Activated naive CD8-positive, alpha-beta T cell (primary cell): ENCODE data around the gene ATP5ME.

Experiments
- H3K27ac Mint-ChIP-seq: one replicate; pipeline ENCODE4 v1.8.0; 2021; ENCODE audit warnings: mixed read lengths
- H3K27me3 Mint-ChIP-seq: one replicate; pipeline ENCODE4 v1.8.0; 2021; ENCODE audit warnings: mixed read lengths
- H3K36me3 Mint-ChIP-seq: one replicate; pipeline ENCODE4 v1.8.0; 2021; ENCODE audit warnings: mixed read lengths
- H3K4me1 Mint-ChIP-seq: one replicate; pipeline ENCODE4 v1.8.0; 2021; ENCODE audit warnings: low read depth, mixed read lengths
- H3K4me3 Mint-ChIP-seq: one replicate; pipeline ENCODE4 v1.8.0; 2021; ENCODE audit warnings: mild to moderate bottlenecking, mixed read lengths
- H3K9me3 Mint-ChIP-seq: one replicate; pipeline ENCODE4 v1.8.0; 2021; ENCODE audit warnings: low read depth, mixed read lengths

Gene ATP5ME

DNA sequence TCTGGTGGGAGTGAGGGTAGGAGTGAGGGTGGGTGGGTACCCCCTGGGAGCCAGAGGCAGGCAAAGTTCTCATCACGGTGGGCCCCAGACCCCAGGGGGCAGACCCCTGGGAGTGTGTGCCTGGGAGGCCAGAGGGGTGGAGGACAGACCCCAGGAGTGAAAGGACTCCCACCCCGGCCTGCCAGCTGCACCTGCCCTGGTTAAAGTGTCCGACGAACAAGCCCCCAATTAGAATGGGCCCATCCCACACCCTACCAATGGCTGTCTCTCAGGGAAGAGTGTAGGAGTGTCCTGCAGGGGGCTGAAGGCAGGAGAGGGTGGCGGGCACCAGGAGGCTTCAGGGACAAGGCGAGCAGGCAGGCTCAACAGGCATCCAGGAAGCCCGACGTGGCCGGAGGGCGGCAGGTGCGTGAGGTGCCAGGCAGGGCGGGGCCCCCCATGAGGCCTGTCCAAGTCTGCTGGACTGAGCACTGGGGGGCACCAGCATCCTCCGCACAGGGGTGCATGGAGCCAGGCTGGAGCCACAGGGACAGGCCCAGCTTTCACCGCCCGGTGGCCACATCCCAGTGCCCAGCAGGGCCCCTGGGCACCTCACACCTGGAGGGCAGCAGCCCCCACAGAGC is 40.0 kb downstream of the ATP5ME start:
- Mint-ChIP-seq H3K27ac (no peak overlapping the region), H3K4me1 (no peaks in the 10 kb centered on the region), H3K4me3 (no peak overlapping the region), H3K9me3 (no peaks in the 10 kb centered on the region), H3K36me3 (no peaks in the 10 kb centered on the region), H3K27me3 (peaks cover 4% of the 10 kb centered on the region)

DNA sequence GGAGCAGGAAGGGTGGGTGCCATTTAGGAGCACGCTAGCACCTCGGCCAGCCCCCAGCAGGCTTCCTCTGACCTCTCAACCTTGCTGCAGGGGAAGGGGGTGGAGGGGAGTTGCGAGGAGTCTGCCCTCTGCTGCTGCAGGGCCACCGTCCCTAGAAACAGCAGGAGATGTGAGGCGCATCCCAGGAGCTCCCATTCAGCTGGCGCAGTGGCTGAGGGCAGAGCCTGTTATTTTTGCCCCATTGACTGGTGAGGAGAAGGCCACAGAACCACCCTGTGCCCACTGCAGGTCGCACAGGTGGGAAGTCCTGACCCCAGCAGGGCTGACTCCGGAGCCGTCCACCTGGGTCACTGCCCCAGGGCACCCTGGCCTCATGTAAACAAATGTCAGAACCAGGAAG is 40.7 kb downstream of the ATP5ME start:
- Mint-ChIP-seq H3K27me3 (peaks cover 4% of the 10 kb centered on the region), H3K36me3 (no peaks in the 10 kb centered on the region)

DNA sequence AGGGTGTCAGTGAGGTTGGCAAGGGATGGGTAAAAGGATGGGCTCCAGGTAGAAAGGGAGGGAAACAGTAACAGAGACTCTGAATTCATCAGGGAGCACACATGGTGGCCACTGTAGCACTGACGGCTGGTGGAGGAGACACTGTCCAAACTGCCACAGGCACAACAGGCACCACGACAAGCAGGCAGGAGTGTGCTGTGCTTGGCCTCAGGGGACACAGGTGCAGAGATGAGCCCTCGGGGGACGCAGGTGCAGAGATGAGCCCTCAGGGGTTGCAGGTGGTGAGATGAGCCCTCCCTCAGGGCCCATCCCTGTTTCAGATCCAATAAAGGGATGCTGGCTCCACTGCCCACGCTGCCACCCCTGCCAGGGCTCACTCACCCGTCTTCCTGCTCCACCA is 41.1 kb downstream of the ATP5ME start:
- H3K4me3 Mint-ChIP-seq, result no peak overlapping the region
- peaks cover 2% of the 10 kb centered on the region for H3K27me3 Mint-ChIP-seq
- H3K36me3 Mint-ChIP-seq, result no peaks in the 10 kb centered on the region
- no peaks in the 10 kb centered on the region for H3K9me3 Mint-ChIP-seq
- no peak overlapping the region for H3K27ac Mint-ChIP-seq
- no peaks in the 10 kb centered on the region for H3K4me1 Mint-ChIP-seq

More for the DNA sequence above, 40.7 kb downstream of the ATP5ME start:
- H3K4me3 Mint-ChIP-seq, result no peak overlapping the region
- no peak overlapping the region for H3K27ac Mint-ChIP-seq
- H3K4me1 Mint-ChIP-seq, result no peaks in the 10 kb centered on the region
- no peaks in the 10 kb centered on the region for H3K9me3 Mint-ChIP-seq

DNA sequence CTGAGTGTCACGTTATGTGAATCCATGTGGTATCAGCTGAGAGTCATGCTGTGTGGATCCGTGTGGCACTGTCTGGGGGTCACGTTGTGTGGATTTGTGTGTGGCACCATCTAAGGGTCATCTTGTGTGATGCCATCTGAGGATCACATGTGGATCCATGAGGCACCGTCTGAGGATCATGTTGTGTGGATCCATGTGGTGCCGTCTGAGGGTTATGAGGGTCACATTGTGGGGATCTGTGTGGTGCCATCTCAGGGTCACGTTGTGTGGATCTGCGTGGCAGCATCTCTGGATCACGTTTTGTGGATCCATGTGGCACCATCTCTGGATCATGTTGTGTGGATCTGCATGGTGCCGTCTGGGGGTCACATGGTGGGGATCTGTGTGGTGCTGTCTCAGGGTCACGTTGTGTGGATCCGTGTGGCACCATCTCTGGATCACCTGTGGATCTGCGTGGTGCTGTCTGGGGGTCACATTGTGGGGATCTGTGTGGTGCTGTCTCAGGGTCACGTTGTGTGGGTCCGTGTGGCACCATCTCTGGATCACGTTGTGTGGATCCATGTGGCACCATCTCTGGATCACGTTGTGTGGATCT is 41.8 kb downstream of the ATP5ME start:
- H3K4me3 Mint-ChIP-seq, result no peak overlapping the region
- no peaks in the 10 kb centered on the region for H3K36me3 Mint-ChIP-seq
- H3K9me3 Mint-ChIP-seq, result no peaks in the 10 kb centered on the region
- no peaks in the 10 kb centered on the region for H3K4me1 Mint-ChIP-seq
- H3K27me3 Mint-ChIP-seq, result peaks cover 2% of the 10 kb centered on the region
- H3K27ac Mint-ChIP-seq, result no peak overlapping the region

DNA sequence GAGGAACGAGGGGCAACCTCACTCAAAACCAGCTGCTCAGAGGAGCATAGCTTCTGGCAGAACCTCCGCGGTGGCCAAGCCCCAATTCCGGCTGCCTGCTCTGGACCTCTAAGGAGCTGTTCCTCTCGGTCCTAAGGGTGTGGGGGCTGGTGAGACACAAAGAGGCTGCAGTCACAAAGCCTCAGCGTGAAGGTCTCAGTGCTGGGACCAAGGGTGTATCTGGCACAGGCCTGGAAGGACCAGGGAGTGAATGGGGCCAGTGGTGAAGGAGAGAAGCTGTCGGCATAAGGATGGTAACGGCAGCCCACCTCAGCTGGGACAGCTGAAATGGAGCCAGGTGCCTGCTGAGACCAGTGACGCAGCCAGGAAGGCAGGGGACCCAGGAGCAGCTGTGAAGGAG is 43.4 kb downstream of the ATP5ME start:
- Mint-ChIP-seq H3K4me3 (no peak overlapping the region), H3K36me3 (no peaks in the 10 kb centered on the region), H3K9me3 (no peaks in the 10 kb centered on the region), H3K27ac (no peak overlapping the region), H3K4me1 (no peaks in the 10 kb centered on the region), H3K27me3 (peaks cover 2% of the 10 kb centered on the region)

DNA sequence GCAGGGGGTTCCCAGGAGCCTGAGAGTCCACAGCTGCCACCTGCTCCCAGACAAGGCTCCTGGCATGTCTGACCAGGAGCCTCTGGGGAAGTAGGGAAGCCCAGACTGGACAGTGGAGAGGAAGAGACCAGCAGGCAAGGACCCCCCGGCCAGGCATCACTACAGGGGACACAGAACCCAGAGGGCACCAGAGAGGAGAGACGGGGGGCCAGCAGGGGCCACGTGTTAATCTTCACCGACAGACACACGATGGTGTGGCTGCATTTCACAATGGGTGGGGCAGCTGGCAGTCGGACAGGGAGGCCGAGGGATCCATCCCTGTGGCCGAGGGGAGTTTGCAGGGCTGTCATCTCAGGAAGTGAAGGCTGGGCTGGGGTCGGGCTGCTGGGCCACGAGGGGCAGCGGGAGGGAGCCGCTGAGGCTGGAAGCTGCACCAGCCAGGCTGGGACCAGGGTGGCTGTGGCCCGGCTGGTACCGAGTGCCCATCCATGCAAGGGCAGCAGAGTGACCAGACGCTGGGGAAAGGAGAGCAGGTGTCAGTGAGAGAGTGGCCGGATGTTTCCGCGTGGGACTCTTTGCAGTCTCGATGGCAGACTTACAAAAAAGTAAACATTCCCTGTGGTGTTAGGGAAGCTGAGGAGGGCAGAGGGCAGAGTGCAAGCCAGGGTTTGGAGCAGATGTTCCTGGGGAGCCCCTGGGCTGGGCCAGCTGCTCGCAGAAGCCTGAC is 44.0 kb downstream of the ATP5ME start:
- no peak overlapping the region for H3K4me3 Mint-ChIP-seq
- H3K27ac Mint-ChIP-seq, result no peak overlapping the region
- no peaks in the 10 kb centered on the region for H3K36me3 Mint-ChIP-seq
- H3K4me1 Mint-ChIP-seq, result no peaks in the 10 kb centered on the region
- H3K9me3 Mint-ChIP-seq, result no peaks in the 10 kb centered on the region
- H3K27me3 Mint-ChIP-seq, result no peaks in the 10 kb centered on the region

DNA sequence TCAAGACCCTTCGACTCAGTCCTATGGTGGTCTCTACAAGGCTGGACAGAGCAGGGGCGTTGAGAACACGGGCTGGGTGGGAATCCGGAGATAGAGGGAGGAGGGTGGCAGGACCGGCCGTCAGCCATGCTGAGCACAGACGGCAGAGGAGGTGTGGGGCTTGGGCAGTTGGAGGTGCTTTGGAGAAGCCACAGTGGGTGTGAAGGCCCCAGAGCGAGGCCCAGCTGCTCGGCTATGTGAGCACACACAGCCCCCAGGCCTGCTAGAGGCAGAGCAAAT is 44.5 kb downstream of the ATP5ME start:
- Mint-ChIP-seq H3K36me3 (no peaks in the 10 kb centered on the region), H3K27ac (no peak overlapping the region), H3K4me1 (no peaks in the 10 kb centered on the region), H3K27me3 (no peaks in the 10 kb centered on the region), H3K4me3 (no peak overlapping the region), H3K9me3 (no peaks in the 10 kb centered on the region)

DNA sequence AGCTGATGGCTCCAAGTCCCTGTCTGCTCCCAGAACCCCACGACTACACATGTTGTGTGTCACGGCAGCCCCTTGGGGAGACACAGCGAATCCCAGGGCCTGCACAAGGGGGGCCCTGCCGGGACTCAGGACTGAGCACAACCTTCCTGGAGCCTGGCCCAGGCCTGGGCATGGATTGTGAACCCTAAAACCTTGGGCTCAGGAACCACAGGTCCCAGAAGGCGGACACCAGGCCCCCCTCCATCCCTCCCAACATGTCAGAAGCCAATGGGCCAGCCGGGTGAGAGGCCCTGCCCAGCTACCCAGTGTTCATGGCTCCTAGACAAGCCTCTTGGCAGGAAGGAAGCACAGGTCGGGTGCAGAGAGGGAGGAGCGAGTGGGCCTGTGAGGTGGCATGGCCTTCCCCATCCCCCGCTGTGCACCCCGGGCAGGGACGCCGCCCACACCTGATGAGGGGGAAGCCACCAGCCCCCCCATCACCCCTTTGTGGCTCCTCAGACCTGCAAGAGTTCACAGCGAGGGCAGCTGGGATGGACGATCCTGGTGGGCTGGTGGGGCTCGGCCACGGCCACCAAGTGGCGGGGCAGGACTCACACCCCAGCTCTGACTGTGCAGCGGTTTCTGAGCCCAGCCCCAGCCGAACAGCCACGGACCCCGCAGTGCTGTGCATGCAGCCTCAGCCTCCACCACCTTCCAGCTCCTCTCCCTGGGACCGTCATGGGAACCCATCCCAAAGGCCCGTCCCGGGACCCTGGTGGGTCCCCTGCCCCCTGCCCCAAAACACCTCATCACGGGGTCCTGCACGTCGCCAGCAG is 45.0 kb downstream of the ATP5ME start:
- Mint-ChIP-seq H3K27me3 (peaks cover 3% of the 10 kb centered on the region), H3K4me3 (no peak overlapping the region), H3K4me1 (no peaks in the 10 kb centered on the region), H3K36me3 (no peaks in the 10 kb centered on the region), H3K9me3 (no peaks in the 10 kb centered on the region), H3K27ac (no peak overlapping the region)

DNA sequence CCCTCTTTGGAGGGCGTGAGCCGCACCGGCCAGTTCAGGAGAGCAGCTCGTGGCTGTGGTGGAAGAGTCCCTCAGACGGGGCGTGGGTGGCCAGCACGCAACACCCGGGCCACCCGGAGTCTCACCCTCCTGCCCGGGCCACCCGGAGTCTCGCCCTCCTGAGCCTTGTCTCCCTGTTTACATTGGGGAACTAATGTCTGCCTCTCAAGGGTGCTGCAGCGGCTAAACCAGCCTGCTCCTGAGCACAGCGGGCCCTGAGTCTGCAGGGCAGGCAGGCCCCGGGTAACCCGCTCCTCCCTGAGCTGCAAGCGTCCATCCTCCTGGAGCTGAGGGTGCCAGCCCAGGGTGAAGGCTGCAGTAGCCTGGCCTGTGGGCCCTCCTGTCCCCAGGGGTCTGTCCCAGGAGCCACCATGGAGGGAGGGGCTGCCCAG is 45.8 kb downstream of the ATP5ME start:
- H3K27ac Mint-ChIP-seq, result no peak overlapping the region
- no peaks in the 10 kb centered on the region for H3K4me1 Mint-ChIP-seq
- H3K36me3 Mint-ChIP-seq, result no peaks in the 10 kb centered on the region
- H3K9me3 Mint-ChIP-seq, result no peaks in the 10 kb centered on the region
- H3K27me3 Mint-ChIP-seq, result peaks cover 3% of the 10 kb centered on the region
- no peak overlapping the region for H3K4me3 Mint-ChIP-seq

DNA sequence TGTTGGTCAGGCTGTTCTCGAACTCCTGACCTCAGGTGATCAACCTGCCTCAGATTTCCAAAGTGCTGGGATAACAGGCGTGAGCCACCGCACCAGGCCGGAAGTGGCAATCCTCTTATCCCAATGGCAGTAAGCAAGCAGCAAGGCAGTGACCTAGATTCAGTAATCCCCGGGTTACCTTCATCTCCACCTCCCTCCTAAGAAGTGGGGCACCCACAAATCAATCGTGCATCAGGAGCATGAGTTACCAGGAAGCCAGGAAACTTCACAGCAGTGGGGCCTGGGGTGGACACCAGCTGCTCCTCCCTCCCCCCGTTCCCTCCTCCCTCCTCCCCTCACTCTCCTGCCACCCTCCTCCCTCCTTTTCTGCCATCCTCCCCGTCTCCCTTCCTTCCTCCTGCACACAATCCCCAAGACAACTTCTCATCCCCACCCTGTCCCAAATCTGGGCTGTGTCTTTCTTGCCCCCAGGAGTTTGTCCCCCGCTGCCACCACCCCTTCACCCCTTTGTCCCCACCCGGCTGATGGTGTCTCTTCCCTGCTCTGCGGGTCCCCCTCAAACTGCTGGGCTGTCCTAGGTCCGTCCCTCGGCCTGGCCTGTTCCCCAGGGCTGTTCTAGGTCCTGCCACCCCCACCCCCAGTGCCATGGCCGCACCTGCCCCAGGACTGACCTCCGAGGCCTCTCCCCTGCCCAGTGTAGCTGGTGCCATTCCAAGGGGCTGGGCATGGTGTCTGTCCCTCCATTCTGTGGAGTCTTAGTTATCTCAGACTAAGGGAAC is 46.5 kb downstream of the ATP5ME start:
- no peaks in the 10 kb centered on the region for H3K36me3 Mint-ChIP-seq
- H3K4me3 Mint-ChIP-seq, result no peak overlapping the region
- peaks cover 3% of the 10 kb centered on the region for H3K27me3 Mint-ChIP-seq
- H3K9me3 Mint-ChIP-seq, result no peaks in the 10 kb centered on the region
- H3K4me1 Mint-ChIP-seq, result no peaks in the 10 kb centered on the region
- H3K27ac Mint-ChIP-seq, result no peak overlapping the region

DNA sequence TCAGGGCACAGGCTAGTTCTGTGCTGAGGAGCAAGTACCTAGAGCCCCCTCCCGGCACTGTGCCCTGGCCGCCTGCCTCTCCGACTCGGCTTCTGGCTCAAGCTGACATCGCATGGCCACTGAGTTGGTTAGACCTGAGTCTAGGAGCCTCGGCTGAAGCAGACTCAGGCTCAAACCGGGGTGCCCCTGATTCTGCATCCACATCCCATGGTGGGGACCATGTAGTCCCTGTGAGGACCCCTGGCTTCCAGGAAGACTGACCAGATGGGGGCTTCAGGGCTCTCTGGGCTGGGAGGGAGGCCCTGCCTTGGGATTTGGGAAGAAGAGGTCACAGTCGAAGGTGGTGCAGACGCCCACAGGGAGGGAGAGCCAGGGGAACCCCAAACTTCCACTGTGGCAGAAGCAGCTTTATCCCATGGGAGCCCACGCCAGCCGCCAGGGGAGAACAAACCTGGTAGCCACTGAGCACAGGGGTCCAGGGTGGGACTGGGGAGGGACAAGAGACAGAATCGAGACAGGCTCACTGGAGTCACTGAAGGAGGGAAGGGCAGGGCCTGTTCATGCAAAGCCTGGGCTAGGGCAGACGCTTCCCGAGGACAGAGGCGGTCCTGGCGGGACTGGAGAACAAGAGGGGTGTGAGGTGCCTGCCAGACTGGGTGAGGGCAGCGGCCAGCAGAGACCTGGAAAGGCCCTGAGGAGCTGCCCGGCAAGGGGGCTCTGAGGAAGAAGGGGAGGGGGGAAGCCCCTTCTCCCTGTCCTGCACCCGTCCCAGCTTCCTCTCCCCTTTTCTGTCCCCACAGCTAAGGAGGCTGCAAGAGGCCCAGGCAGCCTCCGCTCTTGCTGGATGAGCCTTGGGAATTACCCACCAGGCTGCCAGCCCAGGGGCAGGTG is 47.6 kb downstream of the ATP5ME start:
- Mint-ChIP-seq H3K4me1 (no peaks in the 10 kb centered on the region), H3K27me3 (peaks cover 4% of the 10 kb centered on the region), H3K9me3 (no peaks in the 10 kb centered on the region), H3K27ac (no peak overlapping the region), H3K36me3 (no peaks in the 10 kb centered on the region), H3K4me3 (no peak overlapping the region)

DNA sequence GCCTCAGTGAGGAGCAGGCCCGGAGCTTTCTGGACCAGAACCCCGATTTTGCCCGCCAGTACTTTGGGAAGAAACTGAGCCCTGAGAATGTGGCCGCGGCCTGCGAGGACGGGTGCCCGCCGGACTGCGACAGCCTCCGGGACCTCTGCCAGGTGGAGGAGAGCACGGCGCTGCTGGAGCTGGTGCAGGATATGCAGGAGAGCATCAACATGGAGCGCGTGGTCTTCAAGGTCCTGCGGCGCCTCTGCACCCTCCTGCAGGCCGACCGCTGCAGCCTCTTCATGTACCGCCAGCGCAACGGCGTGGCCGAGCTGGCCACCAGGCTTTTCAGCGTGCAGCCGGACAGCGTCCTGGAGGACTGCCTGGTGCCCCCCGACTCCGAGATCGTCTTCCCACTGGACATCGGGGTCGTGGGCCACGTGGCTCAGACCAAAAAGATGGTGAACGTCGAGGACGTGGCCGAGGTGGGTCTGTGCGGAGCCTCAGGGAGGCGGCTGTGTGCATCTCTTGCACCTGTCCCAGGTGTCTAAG is 48.4 kb downstream of the ATP5ME start:
- Mint-ChIP-seq H3K27me3 (peaks cover 4% of the 10 kb centered on the region), H3K9me3 (no peaks in the 10 kb centered on the region), H3K4me3 (no peak overlapping the region), H3K36me3 (no peaks in the 10 kb centered on the region), H3K27ac (no peak overlapping the region), H3K4me1 (no peaks in the 10 kb centered on the region)

DNA sequence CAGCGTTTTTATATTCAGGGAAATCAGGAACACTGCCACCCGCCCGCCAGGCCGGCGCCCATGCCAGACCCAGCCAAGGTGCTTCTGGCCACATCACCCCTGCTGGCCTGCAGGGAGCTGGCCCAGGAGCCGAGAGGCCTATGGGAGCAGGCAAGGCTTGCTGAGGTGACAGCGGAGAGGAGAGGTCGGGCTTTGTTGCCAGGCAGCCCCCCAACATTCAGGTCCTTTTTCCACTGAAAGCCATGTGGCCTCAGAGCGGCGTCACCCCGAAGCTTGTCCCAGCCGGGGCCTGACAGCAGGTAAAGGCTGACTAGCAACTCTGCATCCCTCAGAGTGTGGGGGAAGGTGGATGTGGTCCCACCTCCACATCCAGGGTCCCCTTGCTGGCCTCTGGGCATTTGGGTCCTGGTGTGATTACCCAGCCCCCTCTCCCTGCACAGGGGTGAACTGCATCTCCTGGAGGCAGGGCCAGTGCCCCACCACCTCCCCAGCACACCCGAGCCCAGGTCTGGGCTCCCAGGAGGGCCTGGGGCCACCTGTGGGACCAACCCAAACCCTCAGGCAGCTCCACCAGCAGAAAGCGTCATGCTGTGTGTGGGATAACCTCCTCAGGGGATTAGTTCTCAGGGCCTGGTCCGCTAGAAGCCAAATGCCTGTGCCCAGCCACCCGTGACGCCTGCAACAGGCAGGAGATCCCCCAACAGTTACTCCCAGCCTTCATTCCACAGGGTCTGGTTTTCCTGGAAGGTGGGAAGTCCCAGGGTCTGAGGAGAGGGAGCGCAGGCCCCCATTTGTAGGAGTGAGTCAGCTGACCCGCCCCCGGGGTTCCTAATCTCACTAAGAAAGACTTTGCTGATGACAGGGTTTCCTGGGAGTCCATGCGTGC is 49.1 kb downstream of the ATP5ME start, which contains the start of gene PDE6B:
PDE6B (plus strand) TSS at position 869 of the 886 bp plus-strand sequence. CDS start 54 bp downstream, outside the sequence.
- Mint-ChIP-seq H3K36me3 (no peaks in the 10 kb centered on the region), H3K27ac (no peak within 1 kb of the TSS), H3K4me1 (no peaks in the 10 kb centered on the region), H3K27me3 (peaks cover 7% of the 10 kb centered on the region), H3K4me3 (no peak within 1 kb of the TSS), H3K9me3 (no peaks in the 10 kb centered on the region)
